ENCODE data around the gene OSTC.

Gene OSTC

GRCh38 chr4:108626056-108626455 is 24.3 kb upstream of the OSTC start:
- H3K27ac ChIP-seq = no peak overlapping the region
- TF ChIP-seq, protein P1, sequence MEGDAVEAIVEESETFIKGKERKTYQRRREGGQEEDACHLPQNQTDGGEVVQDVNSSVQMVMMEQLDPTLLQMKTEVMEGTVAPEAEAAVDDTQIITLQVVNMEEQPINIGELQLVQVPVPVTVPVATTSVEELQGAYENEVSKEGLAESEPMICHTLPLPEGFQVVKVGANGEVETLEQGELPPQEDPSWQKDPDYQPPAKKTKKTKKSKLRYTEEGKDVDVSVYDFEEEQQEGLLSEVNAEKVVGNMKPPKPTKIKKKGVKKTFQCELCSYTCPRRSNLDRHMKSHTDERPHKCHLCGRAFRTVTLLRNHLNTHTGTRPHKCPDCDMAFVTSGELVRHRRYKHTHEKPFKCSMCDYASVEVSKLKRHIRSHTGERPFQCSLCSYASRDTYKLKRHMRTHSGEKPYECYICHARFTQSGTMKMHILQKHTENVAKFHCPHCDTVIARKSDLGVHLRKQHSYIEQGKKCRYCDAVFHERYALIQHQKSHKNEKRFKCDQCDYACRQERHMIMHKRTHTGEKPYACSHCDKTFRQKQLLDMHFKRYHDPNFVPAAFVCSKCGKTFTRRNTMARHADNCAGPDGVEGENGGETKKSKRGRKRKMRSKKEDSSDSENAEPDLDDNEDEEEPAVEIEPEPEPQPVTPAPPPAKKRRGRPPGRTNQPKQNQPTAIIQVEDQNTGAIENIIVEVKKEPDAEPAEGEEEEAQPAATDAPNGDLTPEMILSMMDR (conservative IDR thresholded peaks at IDR 0.05) = no peak

- TF ChIP-seq, protein P1 (conservative IDR thresholded peaks at IDR 0.05) = no peak
- H3K27ac ChIP-seq = no peak overlapping the region
Observed at GRCh38 chr4:108628411-108628810, 22.0 kb upstream of the OSTC start.

- no peak overlapping the region for H3K27ac ChIP-seq
- TF ChIP-seq, protein P1 (conservative IDR thresholded peaks at IDR 0.05) = no peak
Observed at GRCh38 chr4:108635070-108635655, 15.2 kb upstream of the OSTC start.

- H3K27ac ChIP-seq = no peak overlapping the region
- TF ChIP-seq, protein P1 (conservative IDR thresholded peaks at IDR 0.05) = no peak
Observed at GRCh38 chr4:108636246-108636645, 14.2 kb upstream of the OSTC start.

GRCh38 chr4:108637856-108638255 is 12.5 kb upstream of the OSTC start:
- TF ChIP-seq, protein P1 (conservative IDR thresholded peaks at IDR 0.05) = peak; percentile 29
- H3K27ac ChIP-seq = no peak overlapping the region

DNA sequence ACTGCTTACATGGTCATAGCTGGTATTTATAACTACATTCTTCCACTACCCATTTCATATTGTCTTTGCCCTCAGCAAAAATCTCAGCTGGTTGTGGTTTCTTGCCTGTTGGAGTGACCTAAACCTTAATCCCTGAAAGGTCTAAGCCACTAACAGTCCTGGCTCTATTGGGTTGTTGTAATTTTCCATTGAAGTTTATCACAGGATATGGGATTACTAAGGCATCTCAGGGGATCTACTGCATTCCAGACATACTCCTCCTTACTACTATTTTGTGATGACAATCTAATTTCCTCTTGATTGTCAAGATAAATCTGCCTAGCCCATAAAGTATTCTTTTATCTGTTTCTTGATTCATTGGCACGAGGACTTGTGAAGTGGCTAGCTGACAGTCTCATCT is 6.2 kb upstream of the OSTC start:
- H3K27ac ChIP-seq = no peak overlapping the region
- TF ChIP-seq, protein P1 (conservative IDR thresholded peaks at IDR 0.05) = no peak

DNA sequence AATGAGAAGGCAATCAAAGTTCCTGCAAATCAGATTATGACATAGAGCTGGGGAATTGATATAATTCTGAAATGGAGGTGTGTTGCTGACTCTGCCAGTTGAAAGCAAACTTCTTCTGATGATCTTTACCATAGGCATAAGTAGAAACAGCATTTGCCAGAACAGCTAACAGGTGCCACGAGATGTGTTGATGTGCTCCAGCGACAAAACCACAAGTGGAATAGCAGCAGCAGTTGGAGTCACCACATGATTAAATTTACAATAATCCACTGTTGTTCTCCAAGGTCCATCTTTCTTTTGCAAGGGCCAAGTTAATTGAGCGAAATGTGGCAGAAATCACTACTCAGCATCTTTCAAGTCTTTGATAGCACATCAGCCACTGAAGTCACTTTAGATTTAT is 3.7 kb upstream of the OSTC start:
- TF ChIP-seq, protein P1 (conservative IDR thresholded peaks at IDR 0.05) = no peak
- H3K27ac ChIP-seq = no peak overlapping the region

Measured in VCaP (cell line).